Esophagus muscularis mucosa (tissue), 4 donors: ENCODE measurements around the gene CCRL2.

Experiments used
- EP300 ChIP-seq: sonication (generic); formaldehyde crosslinking; IDR thresholded peaks from one replicate; pipeline ENCODE4 v1.6.1; 2017; ENCODE audit warnings: antibody characterized with exemption
- POLR2A ChIP-seq: fragments of 450-650 bp; IDR thresholded peaks from one replicate; pipeline ENCODE4 v1.6.1; 2017; ENCODE audit warnings: antibody characterized with exemption, moderate library complexity, mild to moderate bottlenecking, low read depth
- POLR2AphosphoS5 ChIP-seq, 2 donors: sonication (generic); formaldehyde crosslinking; IDR thresholded peaks; one replicate each; pipeline ENCODE4 v1.6.1; 2017; ENCODE audit warnings: antibody characterized with exemption in 2 of 2
- TF ChIP-seq, protein P1 (sequence below), 3 experiments: fragments of 200-600 bp in 2 of 3; fragments of 450-650 bp in 1 of 3; sonication (generic) in 2 of 3; IDR thresholded peaks; one replicate each; pipeline ENCODE4 v1.5.1; 2017 to 2019; ENCODE audit warnings: antibody characterized with exemption in 3 of 3, mild to moderate bottlenecking in 2 of 3, moderate library complexity in 1 of 3

DNA sequence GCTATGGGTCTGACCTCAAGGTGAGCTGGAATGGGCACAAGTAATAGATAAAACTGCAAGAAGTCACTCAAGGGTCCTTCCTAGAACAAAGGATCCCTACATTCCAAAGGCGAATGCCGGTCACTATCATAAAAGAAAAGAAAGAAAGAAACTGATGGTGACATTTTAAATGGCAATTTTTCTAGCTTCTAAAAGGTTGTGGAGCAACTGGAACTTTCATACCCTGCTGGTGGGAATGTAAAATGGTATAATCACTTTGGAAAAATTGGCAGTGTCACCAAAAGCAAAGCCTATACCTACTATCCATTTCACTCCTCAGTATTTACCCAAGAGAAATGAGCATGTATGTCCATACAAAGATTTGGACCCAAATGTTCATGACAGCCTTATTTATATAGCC lies 4.2 kb downstream of the CCRL2 start:
- TF ChIP-seq, protein P1, sequence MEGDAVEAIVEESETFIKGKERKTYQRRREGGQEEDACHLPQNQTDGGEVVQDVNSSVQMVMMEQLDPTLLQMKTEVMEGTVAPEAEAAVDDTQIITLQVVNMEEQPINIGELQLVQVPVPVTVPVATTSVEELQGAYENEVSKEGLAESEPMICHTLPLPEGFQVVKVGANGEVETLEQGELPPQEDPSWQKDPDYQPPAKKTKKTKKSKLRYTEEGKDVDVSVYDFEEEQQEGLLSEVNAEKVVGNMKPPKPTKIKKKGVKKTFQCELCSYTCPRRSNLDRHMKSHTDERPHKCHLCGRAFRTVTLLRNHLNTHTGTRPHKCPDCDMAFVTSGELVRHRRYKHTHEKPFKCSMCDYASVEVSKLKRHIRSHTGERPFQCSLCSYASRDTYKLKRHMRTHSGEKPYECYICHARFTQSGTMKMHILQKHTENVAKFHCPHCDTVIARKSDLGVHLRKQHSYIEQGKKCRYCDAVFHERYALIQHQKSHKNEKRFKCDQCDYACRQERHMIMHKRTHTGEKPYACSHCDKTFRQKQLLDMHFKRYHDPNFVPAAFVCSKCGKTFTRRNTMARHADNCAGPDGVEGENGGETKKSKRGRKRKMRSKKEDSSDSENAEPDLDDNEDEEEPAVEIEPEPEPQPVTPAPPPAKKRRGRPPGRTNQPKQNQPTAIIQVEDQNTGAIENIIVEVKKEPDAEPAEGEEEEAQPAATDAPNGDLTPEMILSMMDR (IDR thresholded peaks at IDR 0.05) = no peak
- no peak for TF ChIP-seq EP300
- TF ChIP-seq POLR2AphosphoS5 (IDR thresholded peaks at IDR 0.05) = no peak
- no peak for TF ChIP-seq POLR2A
